Activated T-cell treated with anti-CD3 and anti-CD28 coated beads for 4 hours (primary cell): ENCODE results near the gene USP46.
A peak's percentile ranks its signal among the peaks of the same experiment; 100 is the strongest.

Experiments used
- DNase-seq: peaks from one replicate; pipeline ENCODE4 v3.0.0-alpha.2; 2020

USP46 gene

DNA sequence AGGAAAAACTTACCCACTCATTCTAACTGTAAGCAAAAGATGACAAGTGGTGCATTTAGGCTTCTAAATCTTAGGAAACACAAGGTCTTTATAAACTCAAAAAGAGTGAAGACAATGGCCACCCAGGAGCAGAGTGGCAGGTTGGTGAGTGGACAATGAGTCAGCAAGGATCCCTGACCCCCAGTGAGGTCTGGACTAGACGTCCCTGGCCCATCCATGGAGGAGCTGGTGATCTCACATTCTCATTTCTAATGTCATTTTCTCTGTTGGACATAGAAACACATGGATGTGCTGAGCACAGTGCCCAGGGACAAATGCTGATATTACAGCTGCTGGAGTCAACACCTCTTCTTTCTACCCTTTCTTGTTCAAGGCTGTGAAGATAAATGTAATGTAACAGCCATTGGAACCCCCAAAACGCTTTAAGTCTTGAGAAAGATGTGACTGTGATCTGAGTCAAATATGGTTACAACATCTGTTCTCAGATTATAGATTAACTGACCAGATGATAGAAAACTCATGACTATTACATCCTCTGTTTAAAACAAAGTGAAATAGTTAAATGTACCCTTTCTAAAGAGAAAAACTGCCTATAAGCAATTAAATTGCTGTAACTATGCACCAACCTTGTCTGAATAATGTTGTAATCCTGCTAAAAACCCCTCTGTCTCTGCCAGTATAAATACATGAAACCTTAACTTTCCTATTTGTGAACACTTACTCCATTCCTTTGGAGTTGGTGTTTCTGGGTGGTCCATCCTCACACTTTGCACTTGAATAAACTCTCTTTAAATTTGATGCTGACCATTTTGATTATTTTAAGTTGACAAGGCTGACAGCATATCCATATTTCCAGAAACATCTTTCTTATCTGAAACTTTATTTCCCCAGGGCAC lies 92.7 kb downstream of the USP46 start:
- DNase-seq, result no peak

DNA sequence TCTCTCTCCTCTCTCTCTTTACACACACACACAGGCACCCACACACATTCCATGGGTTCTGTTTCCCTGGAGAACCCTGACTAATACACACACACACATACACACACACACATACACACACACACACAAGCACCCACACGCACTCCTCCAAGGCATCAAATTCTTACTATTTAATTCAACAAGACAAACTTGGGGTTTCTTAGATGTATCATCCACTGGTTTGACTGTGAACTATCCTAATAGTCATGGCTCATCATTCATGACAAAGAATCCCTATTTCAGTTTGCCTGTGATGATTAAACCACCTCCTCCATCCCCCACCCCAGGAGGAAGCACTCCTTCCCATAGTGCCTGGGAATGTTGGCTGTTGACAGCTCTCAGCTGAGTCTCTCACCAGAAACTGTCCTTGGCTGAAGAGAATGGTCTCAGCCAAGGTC lies 98.2 kb downstream of the USP46 start:
- DNase-seq, result no peak

DNA sequence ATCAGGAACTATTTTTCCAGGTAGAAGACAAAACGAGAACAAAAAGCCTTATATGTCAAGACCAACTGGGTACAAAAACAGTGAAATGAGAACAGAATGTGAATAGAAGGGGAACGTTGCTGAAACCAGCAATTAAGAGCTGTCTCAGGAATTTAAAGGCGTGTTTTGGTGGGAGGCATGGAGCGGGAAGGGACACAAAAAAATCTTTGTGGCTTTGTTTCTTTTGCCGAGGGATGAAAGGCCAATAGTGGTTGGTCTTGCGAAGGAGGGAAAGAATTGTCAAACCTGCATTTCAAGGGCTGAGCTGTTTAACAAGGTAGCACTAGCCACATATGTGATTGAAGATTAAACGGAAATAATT lies 103.8 kb downstream of the USP46 start:
- DNase-seq, result no peak

DNA sequence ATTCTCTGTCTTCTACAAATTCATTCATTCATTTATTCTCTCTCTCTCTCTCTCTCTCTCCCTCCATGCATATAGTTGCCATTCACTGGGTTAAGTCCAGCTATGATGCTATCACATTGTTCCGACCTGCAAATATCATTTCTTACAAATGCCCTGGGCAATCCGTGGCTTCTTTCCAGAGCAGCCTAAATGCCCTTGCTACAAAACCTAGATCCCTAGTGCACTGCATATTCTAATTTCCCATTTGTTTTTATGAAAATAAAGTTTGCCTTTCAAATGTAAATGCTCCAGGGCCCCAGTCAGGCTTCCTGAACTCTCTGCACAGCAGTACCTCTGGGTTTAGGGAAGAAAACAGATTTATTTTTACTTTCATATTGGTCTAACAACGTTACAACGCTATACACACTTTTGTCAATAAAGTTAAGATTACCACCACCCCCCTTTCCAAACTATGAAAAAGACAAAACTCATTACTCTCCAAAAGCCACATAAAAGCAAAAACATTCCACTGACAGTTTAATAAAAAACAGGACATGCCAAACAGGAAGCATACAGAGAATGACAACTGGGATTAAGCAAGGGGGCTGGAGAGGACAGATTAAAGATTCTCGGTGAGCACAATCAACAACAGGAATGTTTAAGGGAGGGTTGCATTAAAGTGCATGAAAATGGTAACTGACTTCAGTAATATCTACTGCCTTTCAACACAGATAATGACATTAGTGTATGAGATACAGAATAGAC lies 104.3 kb downstream of the USP46 start:
- DNase-seq, result no peak

DNA sequence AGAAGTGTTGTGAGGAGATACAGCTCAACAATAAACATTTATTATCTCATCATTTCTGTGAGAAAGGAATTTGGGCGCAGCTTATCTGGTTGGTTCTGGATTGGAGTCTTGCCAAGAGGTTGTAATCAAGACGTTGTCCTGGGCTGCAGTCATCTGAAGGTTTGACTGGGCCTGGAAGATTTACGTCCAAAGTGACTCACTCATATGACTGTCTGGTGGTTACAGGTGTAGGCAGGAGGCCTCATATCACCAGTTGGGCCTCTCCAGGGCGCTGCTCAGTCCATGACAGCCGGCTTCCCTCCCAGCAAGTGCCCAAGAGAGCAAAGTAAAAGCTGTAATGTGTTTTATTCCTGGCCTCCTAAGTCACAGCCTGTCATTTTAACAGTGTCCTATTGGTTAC lies 106.3 kb downstream of the USP46 start:
- DNase-seq, result no peak

DNA sequence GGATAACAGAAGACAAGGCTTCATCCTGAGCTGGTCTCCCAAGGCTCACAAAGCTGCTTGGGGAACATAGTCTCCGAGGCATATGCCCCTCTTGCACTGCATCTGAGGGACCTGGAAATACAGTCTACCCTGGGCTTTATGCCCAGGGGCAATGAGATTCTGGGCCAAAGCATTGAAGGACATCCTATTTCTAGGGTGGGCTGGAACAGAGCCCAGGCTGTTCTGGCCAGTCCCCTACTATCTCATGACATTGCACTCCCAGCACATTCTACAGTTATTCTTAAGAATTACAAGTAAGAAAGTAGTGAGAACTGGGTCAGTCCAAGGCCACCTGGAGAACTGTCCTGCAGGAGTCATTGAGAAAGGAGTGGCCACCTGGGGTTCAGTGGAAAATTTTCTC lies 107.6 kb downstream of the USP46 start:
- DNase-seq, result no peak

DNA sequence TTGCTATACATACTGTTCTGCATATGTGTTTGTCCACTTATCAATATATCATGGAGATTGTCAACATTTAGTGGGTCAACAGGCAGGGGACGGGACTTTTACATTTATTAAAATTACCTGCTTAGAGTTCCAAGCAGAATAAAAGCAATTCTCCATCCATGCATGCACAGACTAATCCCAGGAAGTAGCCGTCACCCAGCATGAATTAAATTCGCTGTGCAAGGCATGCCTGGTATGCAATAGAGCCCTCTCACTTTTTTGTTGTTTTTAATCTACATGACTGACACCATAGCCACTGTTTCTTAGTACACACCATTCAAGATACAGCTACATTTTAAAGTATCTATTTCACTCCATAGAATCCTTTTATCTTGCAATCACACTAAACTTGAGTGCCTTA lies 108.9 kb downstream of the USP46 start:
- DNase-seq, result no peak

DNA sequence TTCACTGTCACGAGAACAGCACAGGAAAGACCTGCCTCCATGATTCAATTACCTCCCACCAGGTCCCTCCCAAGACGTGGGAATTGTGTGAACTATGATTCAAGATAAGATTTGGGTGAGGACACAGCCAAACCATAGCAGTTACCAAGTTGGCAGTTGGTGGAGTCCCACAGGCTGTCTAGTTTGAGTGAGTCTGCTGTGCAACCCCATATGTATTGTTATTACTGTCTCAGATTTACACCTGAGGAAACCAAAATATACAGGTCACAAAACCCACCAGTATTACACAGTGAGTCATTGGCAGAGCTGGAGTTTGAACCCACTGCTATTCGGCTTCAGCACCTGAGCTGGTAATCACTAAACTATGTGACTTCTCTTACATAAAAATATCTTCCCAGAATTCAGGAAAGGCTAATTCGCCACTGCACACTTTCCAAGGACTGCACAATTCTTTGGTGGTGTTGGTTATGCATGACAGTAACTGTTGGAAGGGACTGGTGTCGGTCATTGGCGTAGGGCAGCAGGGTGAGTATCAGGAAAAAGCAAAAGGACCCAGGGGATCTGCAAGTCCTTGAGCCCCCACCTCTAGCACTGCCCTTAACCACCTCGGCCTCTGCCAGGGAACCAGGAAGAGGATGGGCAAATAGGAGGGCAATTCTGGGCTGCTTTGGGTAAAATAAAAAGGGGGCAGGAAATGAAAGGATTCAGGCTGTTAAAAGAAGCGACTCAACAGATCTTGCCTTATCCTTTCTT lies 110.1 kb downstream of the USP46 start:
- DNase-seq, result no peak

DNA sequence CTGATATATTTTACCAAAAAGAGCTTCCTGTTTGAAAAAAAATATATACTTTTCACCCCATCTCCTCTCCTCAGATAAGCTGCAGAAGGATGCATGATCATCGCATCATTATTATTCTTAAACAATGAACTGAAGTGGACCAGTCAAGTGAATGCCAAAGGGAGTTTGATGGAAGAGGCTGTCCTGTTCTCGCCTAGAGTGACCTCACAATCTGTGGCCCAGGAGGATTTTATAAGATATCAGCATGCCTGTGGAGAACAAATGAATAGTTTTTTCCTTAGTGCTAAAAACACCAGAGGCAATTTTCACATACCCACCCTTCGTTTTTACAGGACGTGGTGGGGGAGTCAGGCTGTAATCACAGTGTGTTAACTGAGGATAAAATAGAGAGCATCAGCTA lies 112.7 kb downstream of the USP46 start:
- no peak for DNase-seq

DNA sequence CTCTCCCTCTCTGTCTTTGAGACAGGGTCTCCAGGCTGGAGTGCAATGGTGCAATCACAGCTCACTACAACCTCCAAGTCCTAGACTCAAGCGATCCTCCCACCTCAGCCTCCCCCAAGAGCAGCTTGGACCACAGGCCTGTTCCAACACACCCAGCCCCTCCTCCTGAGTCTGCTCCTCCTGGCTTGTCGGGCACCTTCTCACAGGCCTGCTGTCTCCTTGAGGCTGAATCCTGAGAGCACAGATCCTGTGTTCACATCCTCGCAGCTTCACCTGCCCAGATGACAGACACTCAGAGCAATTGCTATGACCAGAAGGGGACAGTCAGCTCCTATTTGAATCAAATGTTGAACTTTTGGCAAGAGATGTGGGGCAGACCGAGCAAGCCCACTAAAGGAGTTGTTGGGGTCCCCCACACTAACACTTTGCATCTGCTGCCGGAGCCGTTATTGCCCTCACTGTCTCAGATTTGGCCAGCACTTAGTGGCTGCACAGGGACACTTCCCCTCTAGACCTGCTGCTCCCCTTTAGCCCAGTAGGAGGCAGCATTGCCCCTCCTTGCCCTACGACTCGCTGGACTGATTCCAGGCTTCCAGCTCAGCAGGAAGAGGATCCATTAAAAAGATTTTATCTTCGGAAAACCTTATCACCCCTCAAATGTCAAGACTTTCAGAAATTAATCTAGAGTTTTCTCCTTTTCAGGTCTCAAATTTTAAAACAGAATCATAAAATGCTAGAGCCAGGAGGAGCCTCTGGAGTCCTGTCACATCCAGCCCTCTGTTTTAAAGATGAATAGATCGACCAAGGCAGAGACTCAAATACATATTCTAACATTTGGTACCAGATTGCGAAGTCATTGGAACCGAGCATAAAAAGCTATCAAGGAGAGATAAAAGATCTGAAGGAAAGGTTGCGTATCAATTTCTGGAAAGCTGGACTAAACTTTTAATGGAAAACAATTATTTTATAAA lies 113.7 kb downstream of the USP46 start:
- DNase-seq, result peak; percentile 32
